Esophagus muscularis mucosa (tissue), 3 donors: ENCODE measurements around the gene PPP6R3.
"Not testable (repeated sequence)": the region's sequence is repeated elsewhere in the genome, so short reads cannot be mapped to it uniquely, and the experiment has no call there.

Experiments
- CTCF ChIP-seq, 3 experiments: fragments of 200-600 bp in 2 of 3; fragments of 450-650 bp in 1 of 3; sonication (generic) in 2 of 3; IDR thresholded peaks; one replicate each; pipeline ENCODE4 v1.5.1; 2017 to 2019; ENCODE audit warnings: antibody characterized with exemption in 3 of 3, mild to moderate bottlenecking in 2 of 3, moderate library complexity in 1 of 3
- EP300 ChIP-seq: sonication (generic); formaldehyde crosslinking; IDR thresholded peaks from one replicate; pipeline ENCODE4 v1.6.1; 2017; ENCODE audit warnings: antibody characterized with exemption

- TF ChIP-seq CTCF (IDR thresholded peaks at IDR 0.05); EP300: not testable (repeated sequence)
Observed at GRCh38 chr11:68625069-68625468, 164.5 kb downstream of the PPP6R3 start.
